Neural progenitor cell (in vitro differentiated cells): Measurements from ENCODE around the gene RBFOX1.

Experiments
- EZH2 ChIP-seq: fragments of 200-600 bp; sonication (generic); IDR thresholded peaks from 2 replicates; pipeline ENCODE4 v1.6.1; 2017; ENCODE audit warnings: antibody characterized with exemption, mild to moderate bottlenecking, moderate library complexity
- TF ChIP-seq, protein P1 (sequence below): fragments of 200-600 bp; sonication (generic); IDR thresholded peaks from 2 replicates; pipeline ENCODE4 v1.5.1; 2017; ENCODE audit warnings: antibody characterized with exemption, mild to moderate bottlenecking

- TF ChIP-seq, protein P1, sequence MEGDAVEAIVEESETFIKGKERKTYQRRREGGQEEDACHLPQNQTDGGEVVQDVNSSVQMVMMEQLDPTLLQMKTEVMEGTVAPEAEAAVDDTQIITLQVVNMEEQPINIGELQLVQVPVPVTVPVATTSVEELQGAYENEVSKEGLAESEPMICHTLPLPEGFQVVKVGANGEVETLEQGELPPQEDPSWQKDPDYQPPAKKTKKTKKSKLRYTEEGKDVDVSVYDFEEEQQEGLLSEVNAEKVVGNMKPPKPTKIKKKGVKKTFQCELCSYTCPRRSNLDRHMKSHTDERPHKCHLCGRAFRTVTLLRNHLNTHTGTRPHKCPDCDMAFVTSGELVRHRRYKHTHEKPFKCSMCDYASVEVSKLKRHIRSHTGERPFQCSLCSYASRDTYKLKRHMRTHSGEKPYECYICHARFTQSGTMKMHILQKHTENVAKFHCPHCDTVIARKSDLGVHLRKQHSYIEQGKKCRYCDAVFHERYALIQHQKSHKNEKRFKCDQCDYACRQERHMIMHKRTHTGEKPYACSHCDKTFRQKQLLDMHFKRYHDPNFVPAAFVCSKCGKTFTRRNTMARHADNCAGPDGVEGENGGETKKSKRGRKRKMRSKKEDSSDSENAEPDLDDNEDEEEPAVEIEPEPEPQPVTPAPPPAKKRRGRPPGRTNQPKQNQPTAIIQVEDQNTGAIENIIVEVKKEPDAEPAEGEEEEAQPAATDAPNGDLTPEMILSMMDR = no peak
- no peak for TF ChIP-seq EZH2
Measured at GRCh38 chr16:7408700-7409365, 76.2 kb downstream of the RBFOX1 start.
